B cell (primary cell): Measurements from ENCODE around the gene TSPOAP1. TPM values are rescaled to one million over a fixed set of nuclear protein-coding genes. Genes with fewer than 3 reads are reported as not detected.

Source experiments
- ATAC-seq: fragments of 200-7000 bp; cut with Tn5 transposase; one replicate; pipeline ENCODE4 v1.10.0; 2021; ENCODE audit warnings: low read depth, mild to moderate bottlenecking, moderate number of reproducible peaks, moderate library complexity
- CTCF ChIA-PET: fragments of 350-600 bp; sonication (Branson Sonifier 250); formaldehyde crosslinking; loops from one replicate; lab custom pipeline; 2021; ENCODE audit warnings: antibody characterized with exemption, inconsistent platforms; lab: Charles Lee
- POLR2A ChIA-PET: fragments of 350-600 bp; sonication (Branson Sonifier 250); formaldehyde crosslinking; loops from one replicate; lab custom pipeline; 2021; ENCODE audit warnings: antibody characterized with exemption; lab: Charles Lee
- DNase-seq: peaks from one replicate; pipeline ENCODE4 v3.0.0; 2013
- H2AFZ ChIP-seq: 2 replicates; pipeline ENCODE4 v1.6.1; 2012; ENCODE audit warnings: mild to moderate bottlenecking, low read depth, low read length; ENCODE audit not compliant: insufficient read depth, poor library complexity, severe bottlenecking
- H3K27ac ChIP-seq, 2 donors: 1 replicate in 1 of 2; 2 replicates in 1 of 2; pipeline ENCODE4 v1.5.1; 2012 to 2013; ENCODE audit warnings: low read length in 2 of 2, mild to moderate bottlenecking in 2 of 2, moderate library complexity in 1 of 2
- H3K27me3 ChIP-seq, 4 experiments: fragments of 200-600 bp in 1 of 4; sonication (generic) in 1 of 4; replicated peaks in 1 of 4; 1 replicate in 2 of 4; 2 replicates in 2 of 4; pipeline versions ENCODE4 v1.6.1 to v1.7.0; 2013 to 2016; ENCODE audit warnings: low read length in 3 of 4, mild to moderate bottlenecking in 2 of 4, mixed read lengths in 1 of 4, moderate library complexity in 1 of 4; ENCODE audit not compliant: insufficient read depth in 4 of 4, control insufficient read depth in 3 of 4; ENCODE audit errors: control extremely low read depth in 1 of 4
- H3K36me3 ChIP-seq, 2 experiments: replicated peaks in 1 of 2; 1 replicate in 1 of 2; 2 replicates in 1 of 2; pipeline versions ENCODE4 v1.6.1 to v1.7.1; 2013; ENCODE audit warnings: low read length in 1 of 2; ENCODE audit not compliant: insufficient read depth in 2 of 2, control insufficient read depth in 1 of 2; ENCODE audit errors: control extremely low read depth in 1 of 2, extremely low read depth in 1 of 2
- H3K4me1 ChIP-seq, 2 donors: fragments of 200-600 bp in 1 of 2; sonication (generic) in 1 of 2; 1 replicate in 1 of 2; 2 replicates in 1 of 2; pipeline versions ENCODE4 v1.5.1 to v1.6.1; 2013 to 2017; ENCODE audit warnings: low read length in 2 of 2; ENCODE audit not compliant: control insufficient read depth in 2 of 2, insufficient read depth in 2 of 2
- H3K4me2 ChIP-seq: replicated peaks from 2 replicates; pipeline ENCODE3; 2012; ENCODE audit warnings: mild to moderate bottlenecking, low read depth, low read length; ENCODE audit not compliant: poor library complexity, severe bottlenecking
- H3K4me3 ChIP-seq, 5 experiments: fragments of 200-600 bp in 1 of 5; sonication (generic) in 1 of 5; 1 replicate in 3 of 5; 2 replicates in 2 of 5; pipeline versions ENCODE4 v1.5.1 to v1.7.0; 2011 to 2016; ENCODE audit warnings: low read length in 4 of 5, mild to moderate bottlenecking in 4 of 5, low read depth in 2 of 5, control low read depth in 1 of 5, moderate library complexity in 1 of 5; ENCODE audit not compliant: insufficient read depth in 1 of 5; ENCODE audit errors: control extremely low read depth in 1 of 5, extremely low read depth in 1 of 5
- H3K79me2 ChIP-seq: fragments of 200-600 bp; sonication (generic); one replicate; pipeline ENCODE4 v1.6.0; 2016; ENCODE audit warnings: low read length; ENCODE audit not compliant: control insufficient read depth, insufficient read depth
- H3K9ac ChIP-seq: fragments of 200-600 bp; sonication (generic); 2 replicates; pipeline ENCODE4 v1.6.1; 2017; ENCODE audit warnings: mild to moderate bottlenecking, low read length, moderate library complexity
- H3K9me3 ChIP-seq, 3 donors: one replicate each; pipeline versions ENCODE4 v1.6.1 to v1.7.1; 2013; ENCODE audit warnings: low read length in 2 of 3; ENCODE audit not compliant: control insufficient read depth in 2 of 3, insufficient read depth in 1 of 3; ENCODE audit errors: control extremely low read depth in 1 of 3
- H4K20me1 ChIP-seq: 2 replicates; pipeline ENCODE4 v1.6.0; 2012; ENCODE audit warnings: mild to moderate bottlenecking, low read length; ENCODE audit not compliant: insufficient read depth, control insufficient read depth, poor library complexity, severe bottlenecking
- H3K27ac Mint-ChIP-seq: one replicate; pipeline ENCODE4 v1.8.0; 2021; ENCODE audit warnings: mixed read lengths
- H3K27me3 Mint-ChIP-seq: one replicate; pipeline ENCODE4 v1.8.0; 2021; ENCODE audit warnings: mixed read lengths
- H3K4me1 Mint-ChIP-seq: one replicate; pipeline ENCODE4 v1.8.0; 2021; ENCODE audit warnings: mixed read lengths
- H3K4me3 Mint-ChIP-seq: one replicate; pipeline ENCODE4 v1.8.0; 2021; ENCODE audit warnings: mixed read lengths
- H3K9me3 Mint-ChIP-seq: one replicate; pipeline ENCODE4 v1.8.0; 2022; ENCODE audit warnings: mixed read lengths; ENCODE audit not compliant: insufficient read depth
- EZH2 ChIP-seq: IDR thresholded peaks from 2 replicates; pipeline ENCODE4 v1.6.1; 2012; ENCODE audit warnings: borderline replicate concordance, low read depth, mild to moderate bottlenecking, moderate library complexity, low read length; ENCODE audit not compliant: insufficient read depth, poor library complexity, severe bottlenecking
- WGBS: methylation state at CpG from one replicate; pipeline ENCODE4 v1.1.5; 2013; ENCODE audit warnings: missing lambda C conversion rate; ENCODE audit not compliant: insufficient coverage; 5-methylcytosine and 5-hydroxymethylcytosine counted together
- intact Hi-C: fragments of 100-400 bp; cut with micrococcal nuclease; formaldehyde crosslinking; loops from one replicate; pipeline ENCODE4 v1.10.0; 2022
- polyA plus RNA-seq: library from polyadenylated mRNA; depleted of rRNA; stranded (reverse); fragments of >200 nt; gene quantifications from 2 replicates; pipeline ENCODE4 v1.2.3, GENCODE V29; 2012
- total RNA-seq, 2 donors: library from RNA; stranded (reverse); fragments of 120-200 nt in 1 of 2; gene quantifications; 1 replicate in 1 of 2; 2 replicates in 1 of 2; pipeline versions ENCODE4 v1.2.3 to v1.2.4, GENCODE V29; 2013 to 2022
- TF ChIP-seq, protein P1 (sequence below): fragments of 200-600 bp; IDR thresholded peaks from one replicate; pipeline ENCODE4 v1.8.0; 2022; ENCODE audit warnings: antibody characterized with exemption, mild to moderate bottlenecking

The TSPOAP1 gene
- total and polyA plus RNA-seq, 2 donors (not counting 1 experiment from before 2014, with no cell fraction given): 10.8 to 30.7 TPM

DNA sequence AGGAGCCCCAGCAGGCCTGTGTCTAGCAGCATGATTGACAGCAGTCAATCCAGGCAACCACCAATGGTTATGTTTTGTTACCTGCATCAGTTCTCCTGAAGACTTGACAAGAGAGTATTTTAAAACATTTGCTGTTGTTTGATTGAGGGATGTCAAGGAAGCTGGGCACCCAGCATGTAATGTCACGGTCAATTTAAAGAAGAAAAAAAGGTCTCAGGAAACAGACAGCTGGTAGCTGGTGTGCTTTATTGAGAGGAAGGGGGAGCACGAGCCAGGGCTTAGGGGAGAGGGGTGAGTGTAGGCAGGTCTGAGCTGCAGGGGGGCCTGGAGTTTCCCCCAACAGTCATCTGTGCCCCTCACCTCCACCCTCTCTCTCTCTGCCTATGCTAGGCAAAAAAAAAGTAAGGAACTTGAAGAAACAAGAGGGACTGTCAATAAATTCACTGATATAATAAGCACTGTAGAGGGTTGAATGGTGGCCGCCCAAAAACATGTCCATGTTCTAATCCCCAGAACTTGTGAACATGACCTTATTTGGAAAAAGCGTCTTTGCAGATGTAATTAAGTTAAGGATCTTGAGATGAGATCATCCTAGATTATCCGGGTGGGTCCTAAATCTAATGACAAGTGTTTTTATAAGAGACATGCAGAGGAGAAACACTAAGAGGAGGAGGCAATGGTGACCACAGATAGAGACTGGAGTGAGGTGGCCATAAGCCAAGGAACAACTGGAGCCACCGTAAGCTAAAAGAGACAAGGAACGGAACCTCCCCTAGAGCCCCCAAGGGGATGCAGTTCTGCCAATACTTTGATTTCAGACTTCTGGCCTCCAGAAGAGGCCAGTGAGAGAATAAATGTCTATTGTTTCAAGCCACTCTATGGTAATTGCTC lies 14.5 kb downstream of the TSPOAP1 start:
- 85% methylated on average over 4 of the region's 7 CpGs for WGBS
- Mint-ChIP-seq H3K9me3 (no peaks in the 10 kb centered on the region), H3K27ac (no peak overlapping the region), H3K4me1 (peaks cover 14% of the 10 kb centered on the region), H3K27me3 (no peaks in the 10 kb centered on the region), H3K4me3 (no peak overlapping the region)
- ChIA-PET CTCF (interaction anchor here (0.5 to 17.9 kb wide), 7 partner anchors 10 to 1497 kb away, joined by 3 to 587 read pairs (median 86); partner anchors contain the start of genes RNF43 and SUPT4H1), POLR2A (interaction anchor here (0.7 to 5.5 kb wide), 2 partner anchors 10 to 13 kb away, joined by 3 to 44 read pairs; partner anchors contain the start of gene TSPOAP1)
- DNase-seq (no peak), ATAC-seq (no peak)
- H3K79me2 ChIP-seq: peaks cover 14% of the 10 kb centered on the region
- no peak overlapping the region for H3K27ac ChIP-seq
- TF ChIP-seq, protein P1, sequence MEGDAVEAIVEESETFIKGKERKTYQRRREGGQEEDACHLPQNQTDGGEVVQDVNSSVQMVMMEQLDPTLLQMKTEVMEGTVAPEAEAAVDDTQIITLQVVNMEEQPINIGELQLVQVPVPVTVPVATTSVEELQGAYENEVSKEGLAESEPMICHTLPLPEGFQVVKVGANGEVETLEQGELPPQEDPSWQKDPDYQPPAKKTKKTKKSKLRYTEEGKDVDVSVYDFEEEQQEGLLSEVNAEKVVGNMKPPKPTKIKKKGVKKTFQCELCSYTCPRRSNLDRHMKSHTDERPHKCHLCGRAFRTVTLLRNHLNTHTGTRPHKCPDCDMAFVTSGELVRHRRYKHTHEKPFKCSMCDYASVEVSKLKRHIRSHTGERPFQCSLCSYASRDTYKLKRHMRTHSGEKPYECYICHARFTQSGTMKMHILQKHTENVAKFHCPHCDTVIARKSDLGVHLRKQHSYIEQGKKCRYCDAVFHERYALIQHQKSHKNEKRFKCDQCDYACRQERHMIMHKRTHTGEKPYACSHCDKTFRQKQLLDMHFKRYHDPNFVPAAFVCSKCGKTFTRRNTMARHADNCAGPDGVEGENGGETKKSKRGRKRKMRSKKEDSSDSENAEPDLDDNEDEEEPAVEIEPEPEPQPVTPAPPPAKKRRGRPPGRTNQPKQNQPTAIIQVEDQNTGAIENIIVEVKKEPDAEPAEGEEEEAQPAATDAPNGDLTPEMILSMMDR: no peak
- no peak for TF ChIP-seq EZH2
- H3K9ac ChIP-seq: no peak overlapping the region
- no peak overlapping the region for H3K4me2 ChIP-seq
- H3K27me3 ChIP-seq: no peaks in the 10 kb centered on the region
- no peaks in the 10 kb centered on the region for H3K9me3 ChIP-seq
- intact Hi-C loops: no loop called here
- no peaks in the 10 kb centered on the region for H3K36me3 ChIP-seq
- H4K20me1 ChIP-seq: no peaks in the 10 kb centered on the region
- no peak overlapping the region for H3K4me3 ChIP-seq
- no peak overlapping the region for H2AFZ ChIP-seq
- H3K4me1 ChIP-seq: peaks cover 11 to 12% of the 10 kb centered on the region in 2 donors

GRCh38 chr17:58312829-58313228 lies 15.8 kb downstream of the TSPOAP1 start:
- Histone ChIP-seq H3K36me3 (no peaks in the 10 kb centered on the region), H3K4me3 (no peak overlapping the region), H2AFZ (no peak overlapping the region), H3K9ac (no peak overlapping the region), H3K27ac (no peak overlapping the region), H3K9me3 (no peaks in the 10 kb centered on the region), H3K4me2 (no peak overlapping the region), H3K79me2 (peaks cover 4% of the 10 kb centered on the region), H3K4me1 (peaks cover 8% of the 10 kb centered on the region in 2 donors), H4K20me1 (no peaks in the 10 kb centered on the region), H3K27me3 (no peaks in the 10 kb centered on the region)
- no peaks in the 10 kb centered on the region for H3K27me3 Mint-ChIP-seq
- no peak for TF ChIP-seq EZH2
- TF ChIP-seq, protein P1: no peak
- DNase-seq (peak; percentile 8), ATAC-seq (no peak)
- no CpG with 5 or more reads among the region's 1 CpG for WGBS
- intact Hi-C loops: no loop called here
- no peaks in the 10 kb centered on the region for H3K9me3 Mint-ChIP-seq
- ChIA-PET CTCF (interaction anchor here (0.7 to 17.9 kb wide), 5 partner anchors 9 to 160 kb away, joined by 3 to 587 read pairs (median 4); no protein-coding TSS in a partner anchor), POLR2A (no interaction called here)
- no peak overlapping the region for H3K4me3 Mint-ChIP-seq
- H3K4me1 Mint-ChIP-seq: peaks cover 9% of the 10 kb centered on the region
- H3K27ac Mint-ChIP-seq: no peak overlapping the region
